Neural progenitor cell (in vitro differentiated cells): ENCODE results near the gene PPP2CA.

Source experiments
- CTCF ChIP-seq: fragments of 200-600 bp; sonication (generic); IDR thresholded peaks from 2 replicates; pipeline ENCODE4 v1.5.1; 2017; ENCODE audit warnings: antibody characterized with exemption, mild to moderate bottlenecking
- EZH2 ChIP-seq: fragments of 200-600 bp; sonication (generic); IDR thresholded peaks from 2 replicates; pipeline ENCODE4 v1.6.1; 2017; ENCODE audit warnings: antibody characterized with exemption, mild to moderate bottlenecking, moderate library complexity

- no peak for TF ChIP-seq EZH2
- no peak for TF ChIP-seq CTCF
These were observed 19.3 kb upstream of the PPP2CA start for GRCh38 chr5:134245101-134245604.
